Uterus (tissue), 2 donors: ENCODE measurements around the gene CLDND1.

Source experiments
- POLR2A ChIP-seq, 2 donors: fragments of 450-650 bp; IDR thresholded peaks; one replicate each; pipeline ENCODE4 v1.6.1; 2016; ENCODE audit warnings: antibody characterized with exemption in 2 of 2, mild to moderate bottlenecking in 1 of 2, moderate library complexity in 1 of 2
- TF ChIP-seq, protein P1 (sequence below), 4 experiments: fragments of 200-600 bp in 2 of 4; fragments of 450-650 bp in 2 of 4; sonication (generic) in 2 of 4; IDR thresholded peaks; one replicate each; pipeline ENCODE4 v1.5.1; 2016 to 2019; ENCODE audit warnings: antibody characterized with exemption in 4 of 4, mild to moderate bottlenecking in 2 of 4, moderate library complexity in 1 of 4

DNA sequence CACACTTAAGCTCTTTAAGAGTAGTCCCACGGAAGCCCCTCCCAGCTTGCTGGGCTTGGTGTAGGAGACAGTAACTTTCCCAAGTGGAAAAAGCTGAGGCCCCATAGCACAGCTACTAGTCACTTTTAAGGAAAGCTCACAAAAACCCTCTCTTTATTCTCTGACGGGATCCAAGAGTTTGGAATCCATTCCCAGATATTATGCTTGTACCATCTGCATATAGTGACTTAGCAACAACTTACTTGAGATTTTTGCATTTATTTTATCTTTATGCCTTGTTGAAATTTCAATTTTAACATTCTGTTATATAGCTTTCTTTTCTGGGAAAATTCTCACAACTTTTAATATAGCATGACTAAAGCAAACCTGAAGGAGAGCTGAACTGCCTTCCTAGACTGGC is 28.5 kb upstream of the CLDND1 start:
- TF ChIP-seq, protein P1, sequence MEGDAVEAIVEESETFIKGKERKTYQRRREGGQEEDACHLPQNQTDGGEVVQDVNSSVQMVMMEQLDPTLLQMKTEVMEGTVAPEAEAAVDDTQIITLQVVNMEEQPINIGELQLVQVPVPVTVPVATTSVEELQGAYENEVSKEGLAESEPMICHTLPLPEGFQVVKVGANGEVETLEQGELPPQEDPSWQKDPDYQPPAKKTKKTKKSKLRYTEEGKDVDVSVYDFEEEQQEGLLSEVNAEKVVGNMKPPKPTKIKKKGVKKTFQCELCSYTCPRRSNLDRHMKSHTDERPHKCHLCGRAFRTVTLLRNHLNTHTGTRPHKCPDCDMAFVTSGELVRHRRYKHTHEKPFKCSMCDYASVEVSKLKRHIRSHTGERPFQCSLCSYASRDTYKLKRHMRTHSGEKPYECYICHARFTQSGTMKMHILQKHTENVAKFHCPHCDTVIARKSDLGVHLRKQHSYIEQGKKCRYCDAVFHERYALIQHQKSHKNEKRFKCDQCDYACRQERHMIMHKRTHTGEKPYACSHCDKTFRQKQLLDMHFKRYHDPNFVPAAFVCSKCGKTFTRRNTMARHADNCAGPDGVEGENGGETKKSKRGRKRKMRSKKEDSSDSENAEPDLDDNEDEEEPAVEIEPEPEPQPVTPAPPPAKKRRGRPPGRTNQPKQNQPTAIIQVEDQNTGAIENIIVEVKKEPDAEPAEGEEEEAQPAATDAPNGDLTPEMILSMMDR (IDR thresholded peaks at IDR 0.05) = no peak
- no peak for TF ChIP-seq POLR2A (IDR thresholded peaks at IDR 0.05)
